Measurements from ENCODE around the gene MAD1L1.

Gene MAD1L1

GRCh38 chr7:2241580-2242540 lies 9.1 kb upstream of the MAD1L1 start, which contains the start of the genes MRM2 and NUDT1:
Gene MRM2 (minus strand): TSS chr7:2242205. CDS start chr7:2242169, 36 bp downstream.
Gene NUDT1 (plus strand): TSS chr7:2242226. CDS start chr7:2244575, 2,349 bp downstream.
- peak; percentile 89 for DNase-seq

- DNase-seq = no peak
Measured at GRCh38 chr7:2239242-2239641, 6.5 kb upstream of the MAD1L1 start.

GRCh38 chr7:2237109-2237602 lies 4.4 kb upstream of the MAD1L1 start:
- no peak for DNase-seq

GRCh38 chr7:2233926-2234325 lies 1.2 kb upstream of the MAD1L1 start:
- no peak for DNase-seq

GRCh38 chr7:2231992-2232765 lies 566 bp downstream of the MAD1L1 start:
- peak; percentile 39 for DNase-seq

- no peak for DNase-seq
Measured at GRCh38 chr7:2230882-2231281, 1.9 kb downstream of the MAD1L1 start.

GRCh38 chr7:2230226-2230625 lies 2.5 kb downstream of the MAD1L1 start:
- DNase-seq = no peak

- DNase-seq = no peak
Measured at GRCh38 chr7:2229467-2229866, 3.3 kb downstream of the MAD1L1 start.

GRCh38 chr7:2228921-2229320 lies 3.8 kb downstream of the MAD1L1 start:
- DNase-seq = no peak

GRCh38 chr7:2227699-2228098 lies 5.0 kb downstream of the MAD1L1 start:
- no peak for DNase-seq

- DNase-seq = no peak
Measured at GRCh38 chr7:2225830-2226229, 6.9 kb downstream of the MAD1L1 start.

GRCh38 chr7:2225336-2225735 lies 7.4 kb downstream of the MAD1L1 start:
- no peak for DNase-seq

GRCh38 chr7:2224934-2225333 lies 7.8 kb downstream of the MAD1L1 start:
- DNase-seq = no peak

- DNase-seq = no peak
Measured at GRCh38 chr7:2224491-2224928, 8.2 kb downstream of the MAD1L1 start.

- DNase-seq = no peak
Measured at GRCh38 chr7:2223321-2223720, 9.4 kb downstream of the MAD1L1 start.

- DNase-seq = no peak
Measured at GRCh38 chr7:2222516-2222915, 10.2 kb downstream of the MAD1L1 start.

- DNase-seq = no peak
Measured at GRCh38 chr7:2220954-2221353, 11.8 kb downstream of the MAD1L1 start.

GRCh38 chr7:2220506-2220905 lies 12.2 kb downstream of the MAD1L1 start:
- no peak for DNase-seq

- no peak for DNase-seq
Measured at GRCh38 chr7:2220030-2220429, 12.7 kb downstream of the MAD1L1 start.

- DNase-seq = no peak
Measured at GRCh38 chr7:2219606-2220005, 13.1 kb downstream of the MAD1L1 start.

- no peak for DNase-seq
Measured at GRCh38 chr7:2219136-2219535, 13.6 kb downstream of the MAD1L1 start.

- DNase-seq = no peak
Measured at GRCh38 chr7:2218444-2218785, 14.3 kb downstream of the MAD1L1 start.

- DNase-seq = no peak
Measured at GRCh38 chr7:2217716-2218443, 14.9 kb downstream of the MAD1L1 start.
